WTC11 (cell line): ENCODE results near the gene SLC35B3. TPM values are rescaled to one million over a fixed set of nuclear protein-coding genes. Genes with fewer than 3 reads are reported as not detected.
"Not testable (repeated sequence)": the region's sequence is repeated elsewhere in the genome, so short reads cannot be mapped to it uniquely, and the experiment has no call there.

ENCODE experiments used
- ATAC-seq: fragments of 200-7000 bp; cut with Tn5 transposase; 2 replicates; pipeline ENCODE4 v1.10.0; 2021; ENCODE audit warnings: mild to moderate bottlenecking, moderate library complexity
- CTCF ChIA-PET: fragments of 300-600 bp; sonication (Branson Sonifier 250); formaldehyde crosslinking; loops from one replicate; lab custom pipeline; 2021; ENCODE audit warnings: antibody characterized with exemption; lab: Charles Lee
- POLR2A ChIA-PET: fragments of 350-600 bp; sonication (Branson Sonifier 250); formaldehyde crosslinking; loops from one replicate; lab custom pipeline; 2021; ENCODE audit warnings: antibody characterized with exemption; lab: Charles Lee
- DNase-seq: peaks from one replicate; pipeline ENCODE4 v3.0.0; 2021; ENCODE audit warnings: low spot score
- H3K27ac Mint-ChIP-seq: 2 replicates; pipeline ENCODE4 v1.8.0; 2021; ENCODE audit warnings: mixed read lengths
- H3K27me3 Mint-ChIP-seq: 2 replicates; pipeline ENCODE4 v1.8.0; 2021; ENCODE audit warnings: low read depth, mild to moderate bottlenecking, moderate library complexity, mixed read lengths
- H3K36me3 Mint-ChIP-seq: 2 replicates; pipeline ENCODE4 v1.8.0; 2021; ENCODE audit warnings: mixed read lengths
- H3K4me1 Mint-ChIP-seq: 2 replicates; pipeline ENCODE4 v1.8.0; 2022; ENCODE audit warnings: mixed read lengths
- H3K4me3 Mint-ChIP-seq: 2 replicates; pipeline ENCODE4 v1.8.0; 2021; ENCODE audit warnings: mild to moderate bottlenecking, moderate library complexity, mixed read lengths
- H3K9me3 Mint-ChIP-seq: 2 replicates; pipeline ENCODE4 v1.8.0; 2021; ENCODE audit warnings: mixed read lengths
- ARID4B ChIP-seq: sonication (generic); formaldehyde crosslinking; IDR thresholded peaks from 2 replicates; pipeline ENCODE4 v1.8.0; 2023; ENCODE audit warnings: missing genetic modification reagents, mild to moderate bottlenecking, borderline replicate concordance
- CBFB ChIP-seq: sonication (generic); formaldehyde crosslinking; IDR thresholded peaks from 2 replicates; pipeline ENCODE4 v1.8.1; 2022; ENCODE audit warnings: mild to moderate bottlenecking, low read depth, missing genetic modification reagents
- GRHL2 ChIP-seq: fragments of 250-450 bp; sonication (Bioruptor Pico); IDR thresholded peaks from 2 replicates; pipeline ENCODE4 v1.8.0; 2022; ENCODE audit warnings: mild to moderate bottlenecking, moderate library complexity; ENCODE audit not compliant: insufficient replicate concordance, severe bottlenecking
- MLX ChIP-seq: sonication (generic); formaldehyde crosslinking; IDR thresholded peaks from 2 replicates; pipeline ENCODE4 v1.8.1; 2023; ENCODE audit warnings: mild to moderate bottlenecking, missing genetic modification reagents, moderate library complexity
- MYBL2 ChIP-seq: sonication (generic); formaldehyde crosslinking; IDR thresholded peaks from 2 replicates; pipeline ENCODE4 v1.8.1; 2023; ENCODE audit warnings: mild to moderate bottlenecking, moderate library complexity, missing genetic modification reagents
- NFATC4 ChIP-seq: fragments of 250-450 bp; sonication (Bioruptor Pico); IDR thresholded peaks from 2 replicates; pipeline ENCODE4 v1.9.0; 2021; ENCODE audit warnings: mild to moderate bottlenecking
- NFE2L1 ChIP-seq: sonication (generic); formaldehyde crosslinking; IDR thresholded peaks from 2 replicates; pipeline ENCODE4 v1.8.1; 2023; ENCODE audit warnings: missing genetic modification reagents
- NFYB ChIP-seq: sonication (generic); formaldehyde crosslinking; conservative IDR thresholded peaks from 2 replicates; pipeline ENCODE4 v1.8.0; 2022; ENCODE audit warnings: low read depth, missing genetic modification reagents
- RORB ChIP-seq: fragments of 250-450 bp; sonication (Bioruptor Pico); IDR thresholded peaks from 2 replicates; pipeline ENCODE4 v1.9.0; 2021; ENCODE audit warnings: mild to moderate bottlenecking
- USF2 ChIP-seq: sonication (generic); formaldehyde crosslinking; IDR thresholded peaks from 2 replicates; pipeline ENCODE4 v1.8.1; 2023; ENCODE audit warnings: mild to moderate bottlenecking, missing genetic modification reagents, moderate library complexity
- ZNF281 ChIP-seq: sonication (generic); formaldehyde crosslinking; IDR thresholded peaks from 2 replicates; pipeline ENCODE4 v1.8.0; 2023; ENCODE audit warnings: mild to moderate bottlenecking, missing genetic modification reagents
- ZNF423 ChIP-seq: fragments of 250-450 bp; sonication (Bioruptor Pico); IDR thresholded peaks from 2 replicates; pipeline ENCODE4 v2.1.2; 2022; ENCODE audit warnings: mild to moderate bottlenecking, moderate library complexity
- ZNF425 ChIP-seq: fragments of 250-450 bp; sonication (Bioruptor Pico); conservative IDR thresholded peaks from 2 replicates; pipeline ENCODE4 v1.9.0; 2021; ENCODE audit warnings: mild to moderate bottlenecking
- total RNA-seq: library from RNA; stranded (reverse); gene quantifications from 3 replicates; pipeline ENCODE4 v1.2.3, GENCODE V29; 2021

SLC35B3 gene
- total RNA-seq, 1 experiment from 2014 or later: 8.4 TPM

GRCh38 chr6:8414844-8415243 is 20.5 kb downstream of the SLC35B3 start:
- CTCF ChIA-PET: no interaction called here
- TF ChIP-seq NFATC4 (no peak), ARID4B (CRISPR knock-in tag) (no peak), USF2 (no peak), ZNF425 (CRISPR knock-in tag) (no peak), MYBL2 (CRISPR knock-in tag) (no peak), NFE2L1 (CRISPR knock-in tag) (no peak), GRHL2 (CRISPR knock-in tag) (no peak), ZNF281 (CRISPR knock-in tag) (no peak), MLX (no peak), ZNF423 (CRISPR knock-in tag) (no peak), NFYB (CRISPR knock-in tag) (no peak), CBFB (CRISPR knock-in tag) (no peak), RORB (CRISPR knock-in tag) (no peak)
- no peak for ATAC-seq
- no peak overlapping the region for H3K4me3 Mint-ChIP-seq
- POLR2A ChIA-PET: no interaction called here
- H3K9me3 Mint-ChIP-seq: peaks cover 16% of the 10 kb centered on the region
- peaks cover 43% of the 10 kb centered on the region for H3K36me3 Mint-ChIP-seq
- peaks cover 23% of the 10 kb centered on the region for H3K4me1 Mint-ChIP-seq
- H3K27ac Mint-ChIP-seq: no peak overlapping the region
- no peaks in the 10 kb centered on the region for H3K27me3 Mint-ChIP-seq
- no peak for DNase-seq

GRCh38 chr6:8405946-8406345 is 29.4 kb downstream of the SLC35B3 start:
- POLR2A ChIA-PET, H3K27me3 Mint-ChIP-seq, H3K4me1 Mint-ChIP-seq, ATAC-seq, H3K4me3 Mint-ChIP-seq, H3K27ac Mint-ChIP-seq, CTCF ChIA-PET, DNase-seq: not testable (repeated sequence)
- peaks cover 37% of the 10 kb centered on the region for H3K9me3 Mint-ChIP-seq
- peaks cover 14% of the 10 kb centered on the region for H3K36me3 Mint-ChIP-seq
